HCT116 (cell line): ENCODE measurements around the gene HOMER2. TPM values are rescaled to one million over a fixed set of nuclear protein-coding genes. Genes with fewer than 3 reads are reported as not detected.

Source experiments
- ATAC-seq: fragments of 200-7000 bp; cut with Tn5 transposase; 2 replicates; pipeline ENCODE4 v1.9.1; 2020; ENCODE audit warnings: mild to moderate bottlenecking, moderate library complexity
- BruUV-seq: library from RNA; stranded (reverse); fragments of 400-500 nt; replicated peaks from 2 replicates; lab custom pipeline; 2021; lab: Mats Ljungman, UMichigan
- CTCF ChIA-PET: fragments of 300-600 bp; sonication (Branson Sonifier 250); formaldehyde crosslinking; loops from one replicate; lab custom pipeline; 2021; ENCODE audit warnings: antibody characterized with exemption; lab: Charles Lee
- POLR2A ChIA-PET: fragments of 300-600, 350-600 bp; sonication (Branson Sonifier 250); formaldehyde crosslinking; loops from one replicate; lab custom pipeline; 2021; ENCODE audit warnings: antibody characterized with exemption; lab: Charles Lee
- RAD21 ChIA-PET, 2 experiments: fragments of 300-600 bp; sonication (Branson Sonifier 250); formaldehyde crosslinking; loops; one replicate each; lab custom pipeline; 2023; ENCODE audit warnings: low total read pairs in 2 of 2; ENCODE audit not compliant: uncharacterized antibody in 2 of 2, unreplicated experiment in 2 of 2, low non-redundant PET in 1 of 2; lab: Charles Lee
- DNase-seq: peaks from one replicate; pipeline ENCODE4 v3.0.0-alpha.2; 2010; ENCODE audit warnings: low read depth, low spot score
- H2AFZ ChIP-seq: fragments of 200-600 bp; shearing (Covaris generic), sonication (generic); 2 replicates; pipeline ENCODE4 v1.6.1; 2017; ENCODE audit warnings: low read depth, mixed run types, mixed read lengths, antibody characterized with exemption, low read length; ENCODE audit not compliant: poor library complexity, severe bottlenecking
- H3K27ac ChIP-seq: 2 replicates; pipeline ENCODE4 v1.5.1; 2012; ENCODE audit warnings: low read depth, low read length
- H3K27me3 ChIP-seq: fragments of 200-600 bp; sonication (generic); 2 replicates; pipeline ENCODE4 v1.6.1; 2016; ENCODE audit warnings: mixed run types, low read length, mixed read lengths; ENCODE audit not compliant: insufficient read depth
- H3K36me3 ChIP-seq, 2 experiments: fragments of 200-500 bp in 1 of 2; fragments of 200-600 bp in 1 of 2; sonication (Bioruptor generic) in 1 of 2; sonication (generic) in 1 of 2; 2 replicates each; pipeline versions ENCODE4 v1.5.1 to v1.6.1; 2014 to 2016; ENCODE audit warnings: low read length in 2 of 2, inconsistent platforms in 1 of 2, mixed read lengths in 1 of 2, mixed run types in 1 of 2; ENCODE audit not compliant: insufficient read depth in 2 of 2, control insufficient read depth in 1 of 2
- H3K4me1 ChIP-seq, 2 experiments: fragments of 200-600 bp in 1 of 2; sonication (generic) in 1 of 2; 2 replicates each; pipeline versions ENCODE4 v1.5.1 to v1.6.1; 2012 to 2017; ENCODE audit warnings: low read length in 2 of 2, inconsistent platforms in 1 of 2, mild to moderate bottlenecking in 1 of 2, mixed read lengths in 1 of 2, mixed run types in 1 of 2, moderate library complexity in 1 of 2; ENCODE audit not compliant: insufficient read depth in 2 of 2, control insufficient read depth in 1 of 2
- H3K4me2 ChIP-seq: fragments of 200-600 bp; sonication (generic); 2 replicates; pipeline ENCODE4 v1.6.1; 2017; ENCODE audit warnings: mixed run types, low read length, mixed read lengths
- H3K4me3 ChIP-seq, 2 experiments: fragments of 200-600 bp in 1 of 2; sonication (generic) in 1 of 2; replicated peaks in 1 of 2; 2 replicates each; pipeline ENCODE4 v1.5.1; 2011 to 2016; ENCODE audit warnings: low read length in 2 of 2, control low read depth in 1 of 2, low read depth in 1 of 2, mild to moderate bottlenecking in 1 of 2, mixed read lengths in 1 of 2, mixed run types in 1 of 2
- H3K79me2 ChIP-seq: fragments of 200-600 bp; sonication (generic); 2 replicates; pipeline ENCODE4 v1.6.1; 2017; ENCODE audit warnings: mild to moderate bottlenecking, mixed run types, low read length, moderate library complexity, mixed read lengths; ENCODE audit not compliant: insufficient read depth
- H3K9ac ChIP-seq: fragments of 200-600 bp; sonication (generic); 2 replicates; pipeline ENCODE4 v1.6.1; 2016; ENCODE audit warnings: low read length, mixed read lengths
- H3K9me2 ChIP-seq: fragments of 200-600 bp; sonication (generic), shearing (Covaris generic); 2 replicates; pipeline ENCODE4 v1.6.1; 2017; ENCODE audit warnings: mixed run types, mild to moderate bottlenecking, moderate library complexity; ENCODE audit not compliant: insufficient read depth
- H3K9me3 ChIP-seq, 2 experiments: fragments of 200-500 bp in 1 of 2; fragments of 200-600 bp in 1 of 2; sonication (Bioruptor generic) in 1 of 2; sonication (generic) in 1 of 2; 2 replicates each; pipeline ENCODE4 v1.6.1; 2014 to 2017; ENCODE audit warnings: low read length in 2 of 2, mixed read lengths in 2 of 2, inconsistent platforms in 1 of 2, low read depth in 1 of 2, mild to moderate bottlenecking in 1 of 2, mixed run types in 1 of 2, moderate library complexity in 1 of 2; ENCODE audit not compliant: control insufficient read depth in 1 of 2, insufficient read depth in 1 of 2
- H4K20me1 ChIP-seq: fragments of 200-600 bp; sonication (generic), shearing (Covaris generic); 2 replicates; pipeline ENCODE4 v1.6.1; 2017; ENCODE audit warnings: mixed run types, mild to moderate bottlenecking, moderate library complexity; ENCODE audit not compliant: insufficient read depth
- ATF3 ChIP-seq: IDR thresholded peaks from 2 replicates; pipeline ENCODE4 v1.6.1; 2012
- EGR1 ChIP-seq: IDR thresholded peaks from 2 replicates; pipeline ENCODE4 v1.6.1; 2012; ENCODE audit warnings: low read depth
- ELF1 ChIP-seq: IDR thresholded peaks from 2 replicates; pipeline ENCODE4 v1.6.1; 2012; ENCODE audit warnings: low read depth, borderline replicate concordance
- EZH2 ChIP-seq: fragments of 200-600 bp; sonication (generic); IDR thresholded peaks from 2 replicates; pipeline ENCODE4 v1.6.1; 2017; ENCODE audit warnings: antibody characterized with exemption, mixed run types
- FOSL1 ChIP-seq: IDR thresholded peaks from 2 replicates; pipeline ENCODE4 v1.6.1; 2012; ENCODE audit warnings: low read depth
- JUND ChIP-seq: IDR thresholded peaks from 2 replicates; pipeline ENCODE4 v1.6.1; 2012
- POLR2A ChIP-seq: IDR thresholded peaks from 2 replicates; pipeline ENCODE4 v1.7.0; 2011; ENCODE audit warnings: borderline replicate concordance; ENCODE audit not compliant: insufficient read depth, insufficient read length; ENCODE audit errors: extremely low read depth
- POLR2AphosphoS5 ChIP-seq: IDR thresholded peaks from 2 replicates; pipeline ENCODE4 v1.6.1; 2011; ENCODE audit warnings: mild to moderate bottlenecking, low read depth, low read length, moderate library complexity
- SIN3A ChIP-seq: IDR thresholded peaks from 2 replicates; pipeline ENCODE4 v1.6.1; 2012; ENCODE audit warnings: low read depth
- SP1 ChIP-seq: IDR thresholded peaks from 2 replicates; pipeline ENCODE4 v1.6.1; 2012; ENCODE audit warnings: low read depth
- YY1 ChIP-seq: IDR thresholded peaks from 2 replicates; pipeline ENCODE4 v1.6.1; 2011; ENCODE audit warnings: low read length, low read depth, moderate library complexity, mild to moderate bottlenecking; ENCODE audit not compliant: insufficient replicate concordance; ENCODE audit errors: extremely low read depth
- ZBTB33 ChIP-seq: IDR thresholded peaks from 2 replicates; pipeline ENCODE4 v1.6.1; 2011; ENCODE audit warnings: mild to moderate bottlenecking, low read length, moderate library complexity; ENCODE audit not compliant: insufficient replicate concordance; ENCODE audit errors: extremely low read depth
- ZFX ChIP-seq: fragments of 450-650 bp; IDR thresholded peaks from 2 replicates; pipeline ENCODE4 v1.6.1; 2017
- intact Hi-C: fragments of 100-400 bp; cut with micrococcal nuclease; formaldehyde crosslinking; loops from 2 replicates; pipeline ENCODE4 v1.10.0; 2022
- total RNA-seq: library from RNA; stranded (reverse); gene quantifications from one replicate; pipeline ENCODE4 v1.2.1, GENCODE V29; 2021; ENCODE audit not compliant: unreplicated experiment

The HOMER2 gene
- total RNA-seq, 1 experiment from 2014 or later: 3.9 TPM

- RAD21 ChIA-PET: no interaction called here
- ATAC-seq (no peak), DNase-seq (no peak)
- Histone ChIP-seq H3K36me3 (no peaks in the 10 kb centered on the region), H3K4me3 (no peak overlapping the region), H3K27me3 (no peaks in the 10 kb centered on the region), H3K9me2 (no peaks in the 10 kb centered on the region), H3K27ac (no peak overlapping the region), H4K20me1 (no peaks in the 10 kb centered on the region), H2AFZ (no peak overlapping the region), H3K9ac (no peak overlapping the region), H3K4me1 (no peaks in the 10 kb centered on the region), H3K79me2 (no peaks in the 10 kb centered on the region), H3K4me2 (no peak overlapping the region), H3K9me3 (no peaks in the 10 kb centered on the region)
- POLR2A ChIA-PET: interaction anchor here (0.5 kb wide), 1 partner anchor 137 kb away, joined by 3 read pairs; no protein-coding TSS in a partner anchor
- intact Hi-C loops: no loop called here
- TF ChIP-seq YY1 (no peak), ELF1 (no peak), POLR2A (no peak), ZBTB33 (no peak), POLR2AphosphoS5 (no peak), SIN3A (no peak), EZH2 (no peak), EGR1 (no peak), JUND (no peak), ZFX (no peak), ATF3 (no peak), SP1 (no peak), FOSL1 (no peak)
- BruUV-seq: no TSS peak
- CTCF ChIA-PET: no interaction called here
Measured at GRCh38 chr15:82882273-82882928, 70.1 kb downstream of the HOMER2 start.
